Liver (tissue), 9 donors: ENCODE data around the gene MTA3. TPM values are rescaled to one million over a fixed set of nuclear protein-coding genes. Genes with fewer than 3 reads are reported as not detected.
"Not testable (repeated sequence)": the region's sequence is repeated elsewhere in the genome, so short reads cannot be mapped to it uniquely, and the experiment has no call there.

Source experiments
- DNase-seq: peaks from one replicate; pipeline ENCODE4 v3.0.0-alpha.2; 2017; ENCODE audit warnings: low spot score
- H3K27ac ChIP-seq, 2 donors: one replicate each; pipeline ENCODE4 v1.7.0; 2013; ENCODE audit warnings: inconsistent platforms in 2 of 2, low read length in 2 of 2, control low read depth in 1 of 2, low read depth in 1 of 2, mild to moderate bottlenecking in 1 of 2
- H3K27me3 ChIP-seq, 4 donors: one replicate each; pipeline versions ENCODE4 v1.6.1 to v1.7.0; 2013; ENCODE audit warnings: low read length in 3 of 4, inconsistent platforms in 1 of 4, mild to moderate bottlenecking in 1 of 4, moderate library complexity in 1 of 4; ENCODE audit not compliant: control insufficient read depth in 4 of 4, insufficient read depth in 4 of 4
- H3K36me3 ChIP-seq, 4 donors: one replicate each; pipeline versions ENCODE4 v1.6.1 to v1.7.0; 2013; ENCODE audit warnings: low read length in 3 of 4, mild to moderate bottlenecking in 3 of 4, low read depth in 1 of 4, moderate library complexity in 1 of 4; ENCODE audit not compliant: control insufficient read depth in 4 of 4, insufficient read depth in 3 of 4
- H3K4me1 ChIP-seq, 4 donors: one replicate each; pipeline versions ENCODE4 v1.6.1 to v1.7.0; 2013; ENCODE audit warnings: low read length in 3 of 4, mild to moderate bottlenecking in 3 of 4, moderate library complexity in 1 of 4; ENCODE audit not compliant: control insufficient read depth in 4 of 4, insufficient read depth in 4 of 4
- H3K4me3 ChIP-seq, 3 donors: one replicate each; pipeline versions ENCODE4 v1.6.1 to v1.7.0; 2013; ENCODE audit warnings: low read length in 3 of 3, control low read depth in 1 of 3, low read depth in 1 of 3, mild to moderate bottlenecking in 1 of 3
- H3K9ac ChIP-seq, 2 donors: one replicate each; pipeline ENCODE4 v1.7.0; 2013; ENCODE audit warnings: low read length in 2 of 2, mild to moderate bottlenecking in 2 of 2, moderate library complexity in 2 of 2, control low read depth in 1 of 2, low read depth in 1 of 2
- H3K9me3 ChIP-seq, 4 donors: one replicate each; pipeline versions ENCODE4 v1.6.1 to v1.7.0; 2013; ENCODE audit warnings: low read length in 3 of 4; ENCODE audit not compliant: control insufficient read depth in 4 of 4
- FOXA1 ChIP-seq: IDR thresholded peaks from 2 replicates; pipeline ENCODE4 v1.6.1; 2016; ENCODE audit warnings: antibody characterized with exemption
- HNF4A ChIP-seq, 2 donors: conservative IDR thresholded peaks; 2 replicates each; pipeline ENCODE4 v1.6.1; 2016; ENCODE audit warnings: antibody characterized with exemption in 2 of 2, mild to moderate bottlenecking in 2 of 2
- RAD21 ChIP-seq, 2 donors: IDR thresholded peaks; 2 replicates each; pipeline ENCODE4 v1.6.1; 2016; ENCODE audit warnings: antibody characterized with exemption in 2 of 2, mild to moderate bottlenecking in 2 of 2
- SP1 ChIP-seq: IDR thresholded peaks from 2 replicates; pipeline ENCODE4 v1.6.1; 2018; ENCODE audit warnings: antibody characterized with exemption, mild to moderate bottlenecking
- WGBS: extraction: QIAGEN DNeasy Blood & Tissue Kit; methylation state at CpG from one replicate; pipeline ENCODE4 v1.1.7; 2013; 5-methylcytosine and 5-hydroxymethylcytosine counted together
- polyA plus RNA-seq, 2 donors: library from polyadenylated mRNA; stranded (reverse) in 1 of 2; unstranded in 1 of 2; fragments of 200-250 nt in 1 of 2; fragments of >200 nt in 1 of 2; fragmentation: Nextera tagmentation in 1 of 2; extraction: Ambion mirVana in 1 of 2; gene quantifications; one replicate each; pipeline versions ENCODE4 v1.2.1 to v1.2.3, GENCODE V29; 2013 to 2015
- total RNA-seq, 2 donors: library from RNA; depleted of rRNA; stranded (reverse); fragments of >200 nt; gene quantifications; one replicate each; pipeline ENCODE4 v1.2.3, GENCODE V29; 2014
- TF ChIP-seq, protein P1 (sequence below): fragments of 150-350 bp; IDR thresholded peaks from 2 replicates; pipeline ENCODE4 v1.5.1; 2017; ENCODE audit warnings: improper control_type of control experiment, low read depth, low read length; ENCODE audit not compliant: missing input control
- TF ChIP-seq, protein P2 (sequence below): IDR thresholded peaks from 2 replicates; pipeline ENCODE4 v1.6.1; 2016; ENCODE audit warnings: antibody characterized with exemption
- TF ChIP-seq, protein P3 (sequence below): IDR thresholded peaks from 2 replicates; pipeline ENCODE4 v1.6.1; 2016; ENCODE audit warnings: antibody characterized with exemption
- donor health status: healthy.
- donor health status: healthy.
- donor health status: healthy.
- donor health status: healthy.
- donor health status: healthy.

Gene MTA3
- total and polyA plus RNA-seq, 4 donors = 5.5 to 10.3 (median 6.8) TPM

DNA sequence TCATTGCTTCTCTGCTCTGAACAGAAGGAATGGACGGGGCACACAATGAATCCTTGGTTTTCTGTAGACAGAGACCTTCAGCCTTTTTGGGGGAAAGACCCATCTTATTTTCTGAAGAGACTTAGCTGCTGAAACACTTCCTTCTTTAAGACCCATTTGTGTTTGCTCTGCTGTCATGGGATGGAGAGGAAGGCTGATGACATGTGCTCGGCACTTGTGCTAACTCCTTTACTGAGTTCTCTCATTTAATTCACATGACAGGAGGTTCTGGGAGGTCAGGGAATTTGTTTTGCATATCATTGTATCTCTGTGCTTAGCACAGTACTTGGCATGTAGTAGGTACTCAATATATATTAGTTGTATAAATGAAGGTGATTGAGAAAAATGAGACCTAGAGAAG, 156.5 kb downstream of the MTA3 start:
- Histone ChIP-seq H3K27me3 (no peaks in the 10 kb centered on the region), H3K4me3 (no peak overlapping the region), H3K36me3 (peaks cover 0 to 2% (median 0%) of the 10 kb centered on the region in 4 donors), H3K9ac (no peak overlapping the region), H3K27ac (no peak overlapping the region), H3K9me3 (no peaks in the 10 kb centered on the region), H3K4me1 (no peaks in the 10 kb centered on the region)
- DNase-seq = no peak
- 94% methylated on average over 2 of the region's 2 CpGs for WGBS
- TF ChIP-seq, protein P1, sequence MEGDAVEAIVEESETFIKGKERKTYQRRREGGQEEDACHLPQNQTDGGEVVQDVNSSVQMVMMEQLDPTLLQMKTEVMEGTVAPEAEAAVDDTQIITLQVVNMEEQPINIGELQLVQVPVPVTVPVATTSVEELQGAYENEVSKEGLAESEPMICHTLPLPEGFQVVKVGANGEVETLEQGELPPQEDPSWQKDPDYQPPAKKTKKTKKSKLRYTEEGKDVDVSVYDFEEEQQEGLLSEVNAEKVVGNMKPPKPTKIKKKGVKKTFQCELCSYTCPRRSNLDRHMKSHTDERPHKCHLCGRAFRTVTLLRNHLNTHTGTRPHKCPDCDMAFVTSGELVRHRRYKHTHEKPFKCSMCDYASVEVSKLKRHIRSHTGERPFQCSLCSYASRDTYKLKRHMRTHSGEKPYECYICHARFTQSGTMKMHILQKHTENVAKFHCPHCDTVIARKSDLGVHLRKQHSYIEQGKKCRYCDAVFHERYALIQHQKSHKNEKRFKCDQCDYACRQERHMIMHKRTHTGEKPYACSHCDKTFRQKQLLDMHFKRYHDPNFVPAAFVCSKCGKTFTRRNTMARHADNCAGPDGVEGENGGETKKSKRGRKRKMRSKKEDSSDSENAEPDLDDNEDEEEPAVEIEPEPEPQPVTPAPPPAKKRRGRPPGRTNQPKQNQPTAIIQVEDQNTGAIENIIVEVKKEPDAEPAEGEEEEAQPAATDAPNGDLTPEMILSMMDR = no peak
- no peak for TF ChIP-seq RAD21 (IDR thresholded peaks at IDR 0.05)
- TF ChIP-seq, protein P2, sequence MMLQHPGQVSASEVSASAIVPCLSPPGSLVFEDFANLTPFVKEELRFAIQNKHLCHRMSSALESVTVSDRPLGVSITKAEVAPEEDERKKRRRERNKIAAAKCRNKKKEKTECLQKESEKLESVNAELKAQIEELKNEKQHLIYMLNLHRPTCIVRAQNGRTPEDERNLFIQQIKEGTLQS = no peak
- TF ChIP-seq FOXA1 = no peak

DNA sequence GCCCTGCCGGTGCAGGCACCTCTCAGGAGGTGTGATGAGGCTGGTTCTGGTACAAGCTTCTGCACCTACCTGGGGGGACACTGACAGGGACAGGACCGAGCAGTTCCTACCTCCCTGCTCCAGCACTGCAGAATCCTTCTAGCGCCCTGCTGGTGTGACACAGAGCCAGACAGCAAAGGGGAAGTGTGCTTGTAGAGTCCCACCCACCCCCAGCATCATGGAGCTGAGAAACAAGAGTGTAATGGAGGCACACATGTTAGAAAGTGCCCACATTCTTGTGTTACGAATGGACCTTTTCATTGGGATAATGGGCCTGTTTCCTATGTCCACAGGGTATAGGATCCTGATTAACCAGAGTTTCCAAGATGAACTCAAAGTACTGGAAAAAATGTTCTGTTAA, 157.2 kb downstream of the MTA3 start:
- no peaks in the 10 kb centered on the region for H3K27me3 ChIP-seq
- DNase-seq = no peak
- no peak overlapping the region for H3K4me3 ChIP-seq

GRCh38 chr2:42726680-42727079, 158.2 kb downstream of the MTA3 start:
- H3K9ac ChIP-seq = no peak overlapping the region
- no peaks in the 10 kb centered on the region for H3K4me1 ChIP-seq
- no peak overlapping the region for H3K27ac ChIP-seq
- 94% methylated on average over 2 of the region's 2 CpGs for WGBS
- TF ChIP-seq, protein P3, sequence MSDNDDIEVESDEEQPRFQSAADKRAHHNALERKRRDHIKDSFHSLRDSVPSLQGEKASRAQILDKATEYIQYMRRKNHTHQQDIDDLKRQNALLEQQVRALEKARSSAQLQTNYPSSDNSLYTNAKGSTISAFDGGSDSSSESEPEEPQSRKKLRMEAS = no peak
- no peak overlapping the region for H3K4me3 ChIP-seq
- H3K36me3 ChIP-seq = peaks cover 0 to 2% (median 0%) of the 10 kb centered on the region in 4 donors
- H3K27me3 ChIP-seq = no peaks in the 10 kb centered on the region
- no peak for DNase-seq
- no peaks in the 10 kb centered on the region for H3K9me3 ChIP-seq

More for the DNA sequence above, 157.2 kb downstream of the MTA3 start:
- Histone ChIP-seq H3K36me3 (peaks cover 0 to 2% (median 0%) of the 10 kb centered on the region in 4 donors), H3K9me3 (no peaks in the 10 kb centered on the region), H3K9ac (no peak overlapping the region), H3K27ac (no peak overlapping the region), H3K4me1 (no peaks in the 10 kb centered on the region)
- 91% methylated on average over 4 of the region's 4 CpGs for WGBS
- TF ChIP-seq HNF4A (conservative IDR thresholded peaks at IDR 0.05) (no peak), SP1 (no peak)
- TF ChIP-seq, protein P2 = no peak
- TF ChIP-seq, protein P1 = no peak

GRCh38 chr2:42731316-42731715, 162.9 kb downstream of the MTA3 start:
- not testable (repeated sequence) for H3K27ac ChIP-seq, H3K9me3 ChIP-seq, H3K9ac ChIP-seq, H3K36me3 ChIP-seq, DNase-seq, H3K4me1 ChIP-seq, H3K27me3 ChIP-seq, H3K4me3 ChIP-seq
- 97% methylated on average over 4 of the region's 4 CpGs for WGBS
